GM12892 (cell line): ENCODE results near the gene ARSB.

Source experiments
- POLR2A ChIP-seq: IDR thresholded peaks from 2 replicates; pipeline ENCODE4 v1.6.1; 2011; ENCODE audit warnings: low read depth, low read length, control low read depth
- POLR2AphosphoS5 ChIP-seq: IDR thresholded peaks from 2 replicates; pipeline ENCODE4 v1.6.1; 2011; ENCODE audit warnings: low read depth, low read length, control low read depth

DNA sequence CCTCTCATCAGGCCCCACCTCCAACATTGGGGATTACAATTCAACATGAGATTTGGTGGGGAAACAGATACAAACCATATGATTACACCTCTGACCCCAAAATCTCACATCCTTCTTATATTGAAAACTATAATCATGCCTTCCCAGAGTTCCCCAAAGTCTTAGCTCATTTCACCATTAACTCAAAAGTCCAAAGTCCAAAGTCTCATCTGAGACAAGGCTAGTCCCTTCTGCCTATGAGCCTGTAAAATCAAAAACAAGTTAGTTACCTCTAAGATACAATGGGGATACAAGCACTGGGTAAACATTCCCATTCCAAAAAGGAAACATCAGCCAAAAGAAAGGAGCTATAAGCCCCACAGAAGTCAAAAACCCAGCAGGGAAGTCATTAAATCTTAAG lies 26.8 kb upstream of the ARSB start:
- TF ChIP-seq POLR2AphosphoS5 = no peak
- TF ChIP-seq POLR2A = no peak
